BJ (cell line): ENCODE measurements around the gene SPSB1. TPM values are rescaled to one million over a fixed set of nuclear protein-coding genes. Genes with fewer than 3 reads are reported as not detected.
"Not testable (repeated sequence)": the region's sequence is repeated elsewhere in the genome, so short reads cannot be mapped to it uniquely, and the experiment has no call there.

ENCODE experiments used
- CTCF ChIA-PET: fragments of 350-600 bp; formaldehyde crosslinking; extraction: SDS; loops from one replicate; lab custom pipeline; 2021; ENCODE audit warnings: antibody characterized with exemption, inconsistent platforms; lab: Yijun Ruan, JAX
- POLR2A ChIA-PET: fragments of 300-600 bp; sonication (Branson Sonifier 250); formaldehyde crosslinking; extraction: SDS; loops from one replicate; lab custom pipeline; 2021; ENCODE audit warnings: antibody characterized with exemption; lab: Charles Lee
- DNase-seq: peaks from one replicate; pipeline ENCODE4 v3.0.0-alpha.2; 2011; ENCODE audit warnings: low read depth
- H3K27me3 ChIP-seq: 2 replicates; pipeline ENCODE4 v1.6.0; 2011; ENCODE audit warnings: low read length; ENCODE audit not compliant: control insufficient read depth, insufficient read depth
- H3K36me3 ChIP-seq: 2 replicates; pipeline ENCODE4 v1.5.1; 2011; ENCODE audit warnings: low read length; ENCODE audit not compliant: control insufficient read depth, insufficient read depth
- H3K4me3 ChIP-seq: 2 replicates; pipeline ENCODE4 v1.5.1; 2011; ENCODE audit warnings: low read depth, mild to moderate bottlenecking, control low read depth, low read length
- CTCF ChIP-seq: IDR thresholded peaks from 2 replicates; pipeline ENCODE4 v1.5.1; 2011; ENCODE audit warnings: low read depth, mild to moderate bottlenecking, control low read depth, inconsistent platforms, low read length, moderate library complexity; ENCODE audit not compliant: insufficient read depth
- polyA plus RNA-seq: library from polyadenylated mRNA; depleted of rRNA; stranded (reverse); fragments of >200 nt; gene quantifications from 2 replicates; pipeline ENCODE4 v1.2.3, GENCODE V29; 2011

The SPSB1 gene
- polyA plus RNA-seq, 1 experiment = 19.8 TPM

GRCh38 chr1:9294910-9295636 is 2.4 kb downstream of the SPSB1 start:
- TF ChIP-seq CTCF = peak; percentile 35
- CTCF ChIA-PET = interaction anchor here (0.5 to 1.7 kb wide), 5 partner anchors 9 to 278 kb away, joined by 3 to 11 read pairs (median 3); no protein-coding TSS in a partner anchor
- POLR2A ChIA-PET = no interaction called here
- H3K4me3 ChIP-seq = no peak overlapping the region; the same call in 1 of the 2 replicates
- DNase-seq = no peak
- H3K27me3 ChIP-seq = no peaks in the 10 kb centered on the region
- H3K36me3 ChIP-seq = no peaks in the 10 kb centered on the region

DNA sequence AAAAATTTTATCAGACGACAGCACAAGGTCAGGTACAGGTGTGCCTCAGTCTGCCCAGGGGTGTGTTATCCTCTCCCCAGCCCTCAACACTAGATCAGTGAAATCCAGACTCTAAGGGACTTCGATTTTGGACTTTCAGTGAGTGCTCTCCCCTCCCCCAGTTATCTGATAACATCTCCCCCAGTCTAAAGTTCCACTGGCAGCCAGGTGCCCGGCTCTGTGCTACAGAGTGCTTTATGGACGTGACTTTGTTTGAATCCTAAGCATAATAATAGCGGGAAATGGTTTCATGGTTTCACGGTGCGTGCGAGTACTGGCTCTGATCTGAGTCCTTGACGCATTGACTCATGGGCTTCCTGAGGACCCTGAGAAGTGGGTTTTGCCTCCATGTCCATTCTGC is 3.2 kb downstream of the SPSB1 start:
- H3K36me3 ChIP-seq = no peaks in the 10 kb centered on the region
- CTCF ChIA-PET = interaction anchor here (1.0 to 1.7 kb wide), 3 partner anchors 8 to 179 kb away, joined by 3 to 11 read pairs (median 6); no protein-coding TSS in a partner anchor
- POLR2A ChIA-PET = interaction anchor here (0.5 kb wide), 1 partner anchor 162 kb away, joined by 8 read pairs; no protein-coding TSS in a partner anchor
- DNase-seq = no peak
- no peak overlapping the region for H3K4me3 ChIP-seq
- no peak for TF ChIP-seq CTCF
- no peaks in the 10 kb centered on the region for H3K27me3 ChIP-seq

DNA sequence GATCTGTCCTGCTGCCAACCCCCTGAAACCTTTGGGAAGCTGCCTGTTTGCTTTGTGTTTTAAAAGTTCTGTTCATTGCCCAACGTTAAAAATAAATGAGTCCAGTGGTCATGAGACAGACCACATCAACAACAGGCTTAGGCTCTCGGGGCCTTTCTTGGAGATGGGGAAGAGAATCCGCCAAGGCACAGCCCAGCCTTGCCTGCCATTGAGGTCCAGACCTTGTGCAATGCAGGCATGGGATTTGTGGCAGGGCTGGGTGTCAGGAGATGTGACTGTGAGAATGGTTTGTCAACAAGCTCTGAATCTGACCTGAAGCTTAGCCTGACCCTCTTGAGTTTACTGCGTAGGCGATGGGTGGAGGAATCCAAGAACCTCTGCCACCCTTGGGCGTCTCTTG is 4.2 kb downstream of the SPSB1 start:
- DNase-seq = no peak
- CTCF ChIA-PET = interaction anchor here (1.0 to 1.6 kb wide), 2 partner anchors 10 to 12 kb away, joined by 3 read pairs; no protein-coding TSS in a partner anchor
- no peak for TF ChIP-seq CTCF
- POLR2A ChIA-PET = no interaction called here
- no peaks in the 10 kb centered on the region for H3K36me3 ChIP-seq
- no peak overlapping the region for H3K4me3 ChIP-seq
- H3K27me3 ChIP-seq = no peaks in the 10 kb centered on the region

DNA sequence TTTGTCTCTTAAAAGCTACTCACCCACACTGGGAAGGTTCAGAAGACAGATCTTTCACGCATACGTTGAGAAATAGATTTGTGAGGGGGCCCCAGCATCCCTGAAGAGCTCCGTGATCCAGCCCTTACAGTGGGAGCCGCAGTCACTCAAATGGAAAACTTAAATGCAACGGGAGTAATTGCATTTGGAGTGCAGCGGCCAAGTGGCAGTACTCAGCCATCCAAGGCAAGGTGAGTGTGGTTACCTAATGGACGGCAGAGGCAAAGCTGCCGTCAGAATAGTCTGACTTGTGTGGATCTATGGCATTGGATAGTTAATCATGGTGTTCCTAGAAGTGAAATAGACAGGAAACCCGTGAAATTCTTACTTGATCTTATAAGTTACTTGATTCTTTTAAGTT is 5.1 kb downstream of the SPSB1 start:
- no peak for TF ChIP-seq CTCF
- DNase-seq = no peak
- Histone ChIP-seq H3K36me3 (no peaks in the 10 kb centered on the region), H3K4me3 (no peak overlapping the region), H3K27me3 (no peaks in the 10 kb centered on the region)
- POLR2A ChIA-PET = no interaction called here
- CTCF ChIA-PET = interaction anchor here (1.0 to 1.6 kb wide), 3 partner anchors 13 to 198 kb away, joined by 3 to 4 read pairs (median 3); partner anchors contain the start of gene H6PD

DNA sequence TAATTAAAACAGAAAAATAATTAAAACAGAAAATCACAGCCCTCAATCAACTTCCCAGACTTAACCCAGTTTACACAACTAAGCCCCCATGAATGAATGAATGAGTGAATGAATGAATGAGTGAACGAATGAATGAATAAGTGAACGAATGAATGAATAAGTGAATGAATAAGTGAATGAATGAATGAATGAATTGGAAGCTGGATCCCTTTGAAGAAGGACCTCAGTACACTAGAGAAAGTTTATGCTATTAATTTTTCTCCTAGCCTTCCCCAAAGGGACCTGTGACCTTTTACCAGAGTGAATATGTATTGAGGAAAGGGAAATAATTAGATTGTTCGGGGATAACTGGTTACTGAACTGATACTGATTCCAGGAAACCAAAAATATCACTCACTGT is 5.6 kb downstream of the SPSB1 start:
- no peak for TF ChIP-seq CTCF
- CTCF ChIA-PET = interaction anchor here (1.0 to 1.6 kb wide), 3 partner anchors 13 to 197 kb away, joined by 3 to 4 read pairs (median 3); partner anchors contain the start of gene H6PD

DNA sequence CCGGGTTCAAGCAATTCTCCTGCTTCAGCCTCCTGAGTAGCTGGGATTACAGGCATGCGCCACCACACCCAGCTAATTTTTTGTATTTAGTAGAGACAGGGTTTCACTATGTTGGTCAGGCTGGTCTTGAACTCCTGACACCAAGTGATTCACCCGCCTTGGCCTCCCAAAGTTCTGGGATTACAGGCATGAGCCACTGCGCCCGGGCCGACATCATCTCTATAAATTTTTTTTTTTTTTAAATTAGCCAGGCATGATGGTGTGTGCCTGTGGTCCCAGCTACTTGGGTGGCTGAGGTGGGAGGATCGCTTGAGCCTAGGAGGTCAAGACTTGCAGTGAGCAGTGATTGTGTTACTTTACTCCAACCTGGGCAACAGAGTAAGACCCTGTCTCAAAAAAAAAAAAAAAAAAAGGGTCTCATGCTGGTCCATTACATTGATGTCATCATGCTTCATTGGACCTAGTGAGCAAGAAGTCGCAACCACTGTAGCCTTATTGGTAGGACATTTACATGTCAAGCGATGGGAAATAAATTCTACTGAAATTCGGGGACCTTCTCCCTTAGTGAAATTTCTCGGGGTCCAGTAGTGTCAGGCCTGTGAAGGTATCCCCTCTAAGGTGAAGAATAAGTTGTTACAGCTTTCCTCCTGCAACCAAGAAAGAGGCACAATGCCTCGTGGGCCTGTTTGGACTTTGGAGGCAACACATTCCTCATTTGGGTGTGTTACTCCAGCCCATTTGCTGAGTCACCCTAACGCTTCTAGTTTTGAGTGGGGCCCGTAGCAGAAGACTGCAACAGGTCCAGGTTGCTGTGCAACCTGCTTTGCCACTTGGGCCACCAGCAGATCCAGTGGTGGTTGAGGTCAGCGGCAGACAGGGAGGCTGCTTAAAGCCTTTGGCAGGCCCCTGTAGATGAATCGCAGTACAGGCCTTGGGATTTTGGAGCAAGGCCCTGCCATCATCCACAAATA is 7.2 kb downstream of the SPSB1 start:
- H3K4me3 ChIP-seq, H3K36me3 ChIP-seq, POLR2A ChIA-PET, DNase-seq, H3K27me3 ChIP-seq: not testable (repeated sequence)
- CTCF ChIA-PET = interaction anchor here (0.8 to 1.3 kb wide), 2 partner anchors 156 to 190 kb away, joined by 3 read pairs; no protein-coding TSS in a partner anchor

More for the DNA sequence above, 5.6 kb downstream of the SPSB1 start:
- Histone ChIP-seq H3K36me3 (no peaks in the 10 kb centered on the region), H3K27me3 (no peaks in the 10 kb centered on the region), H3K4me3 (no peak overlapping the region)
- POLR2A ChIA-PET = no interaction called here
- DNase-seq = no peak
